Activated naive CD4-positive, alpha-beta T cell treated with anti-CD3 and anti-CD28 coated beads, Interleukin-2, amount 50 U/mL, for 24 hours (primary cell): Measurements from ENCODE around the gene TSPAN17.
A peak's percentile ranks its signal among the peaks of the same experiment; 100 is the strongest.

ENCODE experiments used
- H3K27ac Mint-ChIP-seq: one replicate; pipeline ENCODE4 v1.8.0; 2021; ENCODE audit warnings: mild to moderate bottlenecking, mixed read lengths
- H3K27me3 Mint-ChIP-seq: one replicate; pipeline ENCODE4 v1.8.0; 2021; ENCODE audit warnings: mixed read lengths
- H3K36me3 Mint-ChIP-seq: one replicate; pipeline ENCODE4 v1.8.0; 2021; ENCODE audit warnings: mixed read lengths
- H3K4me1 Mint-ChIP-seq: one replicate; pipeline ENCODE4 v1.8.0; 2021; ENCODE audit warnings: mixed read lengths
- H3K4me3 Mint-ChIP-seq: one replicate; pipeline ENCODE4 v1.8.0; 2021; ENCODE audit warnings: mild to moderate bottlenecking, mixed read lengths
- H3K9me3 Mint-ChIP-seq: one replicate; pipeline ENCODE4 v1.8.0; 2021; ENCODE audit warnings: mixed read lengths

TSPAN17 gene

GRCh38 chr5:176616511-176616910 is 30.8 kb upstream of the TSPAN17 start:
- H3K9me3 Mint-ChIP-seq, result no peaks in the 10 kb centered on the region
- H3K27ac Mint-ChIP-seq, result no peak overlapping the region
- H3K36me3 Mint-ChIP-seq, result no peaks in the 10 kb centered on the region
- H3K27me3 Mint-ChIP-seq, result peaks cover 33% of the 10 kb centered on the region
- peaks cover 9% of the 10 kb centered on the region for H3K4me1 Mint-ChIP-seq
- H3K4me3 Mint-ChIP-seq, result no peak overlapping the region

DNA sequence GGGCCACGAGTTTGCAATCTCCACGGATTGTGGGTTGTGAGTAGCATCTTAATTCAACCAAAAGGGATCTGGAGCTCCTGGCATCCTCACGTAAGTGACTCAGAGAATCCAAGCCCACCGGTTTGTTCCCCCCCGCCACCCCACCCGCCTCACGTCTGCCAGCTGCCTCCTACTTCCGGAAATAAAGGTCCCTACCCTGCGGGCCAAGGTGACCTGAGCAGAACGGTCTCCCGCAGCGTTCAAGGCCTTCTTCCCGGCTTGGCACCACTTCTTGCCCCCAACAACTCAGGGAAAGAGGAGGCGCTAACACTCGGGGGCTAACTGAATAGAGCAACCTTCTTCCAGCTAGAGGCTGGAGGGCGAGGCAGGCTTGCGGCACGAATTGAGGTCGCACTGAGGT is 28.5 kb upstream of the TSPAN17 start:
- Mint-ChIP-seq H3K27me3 (peaks cover 27% of the 10 kb centered on the region), H3K27ac (no peak overlapping the region), H3K4me1 (peaks cover 9% of the 10 kb centered on the region), H3K9me3 (no peaks in the 10 kb centered on the region), H3K36me3 (no peaks in the 10 kb centered on the region), H3K4me3 (peak overlapping the region; percentile 42)

- H3K4me3 Mint-ChIP-seq, result peak overlapping the region; percentile 42
These were observed 28.1 kb upstream of the TSPAN17 start for GRCh38 chr5:176619203-176619568.

GRCh38 chr5:176619569-176620332 is 27.5 kb upstream of the TSPAN17 start:
- Mint-ChIP-seq H3K4me1 (peaks cover 9% of the 10 kb centered on the region), H3K9me3 (no peaks in the 10 kb centered on the region), H3K27ac (no peak overlapping the region), H3K4me3 (peak overlapping the region; percentile 73), H3K36me3 (no peaks in the 10 kb centered on the region), H3K27me3 (peaks cover 26% of the 10 kb centered on the region)

More at GRCh38 chr5:176619203-176619568, 28.1 kb upstream of the TSPAN17 start:
- Mint-ChIP-seq H3K27me3 (peaks cover 26% of the 10 kb centered on the region), H3K27ac (no peak overlapping the region), H3K4me1 (peaks cover 9% of the 10 kb centered on the region), H3K36me3 (no peaks in the 10 kb centered on the region), H3K9me3 (no peaks in the 10 kb centered on the region)

DNA sequence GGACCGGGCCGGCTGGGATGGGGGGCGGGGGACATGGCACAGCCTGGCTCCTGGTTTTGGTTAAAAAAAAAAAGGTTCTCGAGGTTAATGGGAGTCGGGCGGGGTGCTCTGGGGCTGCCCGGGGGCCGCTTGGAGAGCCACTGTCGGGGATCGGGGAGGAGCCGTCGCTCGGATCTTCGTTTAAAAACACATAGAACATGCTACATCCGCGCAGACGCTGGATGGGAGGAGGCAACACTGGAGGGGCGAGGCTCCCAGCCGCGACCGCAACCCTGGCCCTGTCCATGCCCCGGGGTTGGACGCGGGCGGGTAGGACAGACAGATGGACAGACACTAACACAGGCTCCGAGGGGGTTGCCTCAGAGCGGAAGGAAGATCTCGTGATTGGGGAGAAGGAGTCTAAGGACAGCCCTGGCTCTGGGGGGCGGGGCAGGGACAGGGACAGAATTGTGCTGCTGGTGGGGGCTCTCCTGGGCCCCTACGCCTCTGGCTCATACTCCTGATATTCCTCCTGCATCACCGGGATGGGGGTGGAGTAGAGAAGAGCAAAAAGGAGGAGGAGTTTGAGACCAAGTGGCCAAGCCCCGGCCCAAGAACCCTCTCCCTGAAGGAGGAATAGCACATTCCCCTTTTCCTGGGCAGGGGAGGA is 26.8 kb upstream of the TSPAN17 start:
- H3K36me3 Mint-ChIP-seq, result no peaks in the 10 kb centered on the region
- H3K27ac Mint-ChIP-seq, result no peak overlapping the region
- peak overlapping the region; percentile 73 for H3K4me3 Mint-ChIP-seq
- H3K9me3 Mint-ChIP-seq, result no peaks in the 10 kb centered on the region
- H3K4me1 Mint-ChIP-seq, result peaks cover 9% of the 10 kb centered on the region
- peaks cover 27% of the 10 kb centered on the region for H3K27me3 Mint-ChIP-seq

- H3K27me3 Mint-ChIP-seq, result peaks cover 31% of the 10 kb centered on the region
- no peak overlapping the region for H3K27ac Mint-ChIP-seq
These were observed 25.6 kb upstream of the TSPAN17 start for GRCh38 chr5:176621661-176622079.

DNA sequence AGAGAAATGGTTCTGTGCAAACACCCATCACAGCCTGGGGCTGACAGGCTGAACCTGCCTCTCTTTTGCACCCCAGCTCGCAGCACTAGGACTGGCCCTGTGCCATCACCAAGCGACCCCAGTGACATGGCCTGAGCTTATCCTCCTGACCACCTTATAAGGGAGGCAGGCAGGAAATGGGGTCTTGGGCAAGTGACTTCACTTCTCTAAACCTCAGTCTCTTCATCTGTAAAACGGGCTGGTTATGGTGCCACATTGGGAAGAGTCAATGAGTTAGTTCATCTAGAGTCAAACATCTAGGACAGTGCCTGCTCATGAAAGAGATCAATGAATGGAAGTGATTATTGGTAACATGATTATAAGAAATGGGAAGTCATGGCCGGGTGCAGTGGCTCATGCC is 23.1 kb upstream of the TSPAN17 start:
- H3K36me3 Mint-ChIP-seq, result no peaks in the 10 kb centered on the region
- H3K4me3 Mint-ChIP-seq, result no peak overlapping the region
- no peaks in the 10 kb centered on the region for H3K9me3 Mint-ChIP-seq
- peaks cover 6% of the 10 kb centered on the region for H3K4me1 Mint-ChIP-seq
- H3K27ac Mint-ChIP-seq, result no peak overlapping the region
- peaks cover 27% of the 10 kb centered on the region for H3K27me3 Mint-ChIP-seq

More at GRCh38 chr5:176621661-176622079, 25.6 kb upstream of the TSPAN17 start:
- no peaks in the 10 kb centered on the region for H3K36me3 Mint-ChIP-seq
- H3K4me3 Mint-ChIP-seq, result no peak overlapping the region
- H3K9me3 Mint-ChIP-seq, result no peaks in the 10 kb centered on the region
- peaks cover 9% of the 10 kb centered on the region for H3K4me1 Mint-ChIP-seq

GRCh38 chr5:176624938-176625337 is 22.3 kb upstream of the TSPAN17 start:
- no peak overlapping the region for H3K27ac Mint-ChIP-seq
- no peaks in the 10 kb centered on the region for H3K9me3 Mint-ChIP-seq
- H3K27me3 Mint-ChIP-seq, result peaks cover 28% of the 10 kb centered on the region
- no peak overlapping the region for H3K4me3 Mint-ChIP-seq
- H3K36me3 Mint-ChIP-seq, result no peaks in the 10 kb centered on the region
- H3K4me1 Mint-ChIP-seq, result peaks cover 6% of the 10 kb centered on the region

DNA sequence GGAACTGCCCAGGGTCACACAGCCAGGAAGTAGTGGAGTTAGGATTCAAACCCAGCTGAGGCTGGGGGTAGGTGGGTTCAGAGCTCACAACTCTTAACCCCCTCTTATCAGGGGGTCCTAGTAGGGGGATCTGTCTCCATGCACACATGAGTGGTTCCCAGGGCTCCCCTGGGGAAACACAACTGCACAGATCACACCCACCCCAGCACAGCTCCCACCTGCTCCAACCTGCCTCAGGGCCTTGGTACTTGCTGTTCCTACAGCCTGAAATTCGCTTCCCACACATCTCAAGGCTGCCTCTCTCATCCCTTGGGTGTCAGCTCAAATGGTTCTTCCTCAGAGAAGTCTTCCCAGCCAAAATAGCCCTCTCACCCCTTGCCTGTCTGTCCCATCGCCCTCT is 21.8 kb upstream of the TSPAN17 start:
- no peak overlapping the region for H3K4me3 Mint-ChIP-seq
- H3K9me3 Mint-ChIP-seq, result no peaks in the 10 kb centered on the region
- H3K4me1 Mint-ChIP-seq, result peaks cover 2% of the 10 kb centered on the region
- H3K27ac Mint-ChIP-seq, result no peak overlapping the region
- H3K27me3 Mint-ChIP-seq, result peaks cover 24% of the 10 kb centered on the region
- no peaks in the 10 kb centered on the region for H3K36me3 Mint-ChIP-seq

DNA sequence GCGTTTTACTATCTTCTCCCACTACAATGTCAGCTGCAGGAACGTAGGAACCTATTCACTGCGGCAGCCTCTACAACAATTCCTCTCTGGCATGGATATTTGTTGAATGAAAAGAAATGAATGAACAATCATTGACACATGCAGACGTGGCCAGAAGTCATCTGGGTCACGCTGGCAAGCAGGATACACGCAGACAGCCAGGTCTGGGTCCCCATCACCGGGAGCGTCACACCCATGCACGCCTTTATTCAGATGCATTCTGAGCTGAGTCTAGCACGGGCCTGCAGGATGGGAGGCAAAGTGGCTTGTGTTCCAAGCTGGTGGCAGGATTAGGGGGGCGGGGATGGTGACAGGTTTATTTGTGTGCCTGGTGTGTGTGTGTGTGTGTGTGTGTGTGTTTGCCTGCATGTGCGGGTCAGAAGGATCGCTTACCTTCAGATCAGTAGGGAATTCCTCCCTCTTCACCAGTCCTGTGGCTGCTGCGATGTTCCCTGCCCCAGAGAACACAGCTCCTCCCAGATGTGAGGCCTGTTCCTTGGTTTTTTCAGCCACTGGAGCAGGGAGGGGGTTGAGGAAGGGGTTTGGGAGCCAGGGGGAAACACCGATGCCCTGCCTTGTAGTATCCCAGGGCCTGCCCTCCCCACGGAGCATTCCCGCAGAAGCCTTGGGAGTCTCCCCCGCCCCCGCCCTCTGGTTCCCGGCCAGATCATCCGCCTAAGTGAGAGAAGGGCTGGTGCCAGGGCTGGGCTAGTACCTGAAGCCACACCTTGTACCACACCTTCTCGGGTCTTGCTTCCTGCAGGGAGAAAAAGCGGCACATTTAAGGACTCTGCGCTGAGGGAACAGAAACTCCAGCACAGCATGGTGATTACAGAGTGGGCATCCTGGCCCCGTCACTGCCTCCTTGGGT is 21.1 kb upstream of the TSPAN17 start:
- Mint-ChIP-seq H3K27me3 (peaks cover 29% of the 10 kb centered on the region), H3K4me3 (no peak overlapping the region), H3K9me3 (no peaks in the 10 kb centered on the region), H3K36me3 (no peaks in the 10 kb centered on the region), H3K27ac (no peak overlapping the region), H3K4me1 (peaks cover 5% of the 10 kb centered on the region)

DNA sequence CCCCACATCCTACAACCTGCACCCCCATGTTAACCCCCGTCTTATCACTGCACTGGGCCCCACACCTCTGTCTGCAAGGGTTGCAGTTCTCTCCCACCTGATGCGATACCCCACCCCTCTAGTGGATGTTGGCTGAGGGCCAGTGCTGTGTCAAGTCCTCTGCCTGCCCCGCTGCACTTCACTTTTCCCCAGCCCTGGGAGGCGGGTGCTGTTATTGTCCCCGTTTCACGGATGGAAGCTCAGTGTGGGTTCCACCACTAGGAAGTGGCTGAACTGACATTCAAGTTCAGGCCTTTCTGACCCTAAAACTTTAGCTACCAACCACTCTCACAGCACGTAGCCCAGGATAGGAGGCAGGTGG is 20.4 kb upstream of the TSPAN17 start:
- Mint-ChIP-seq H3K27ac (no peak overlapping the region), H3K4me1 (peaks cover 5% of the 10 kb centered on the region), H3K27me3 (peaks cover 35% of the 10 kb centered on the region), H3K4me3 (no peak overlapping the region), H3K9me3 (no peaks in the 10 kb centered on the region), H3K36me3 (no peaks in the 10 kb centered on the region)

- Mint-ChIP-seq H3K4me1 (peaks cover 5% of the 10 kb centered on the region), H3K36me3 (no peaks in the 10 kb centered on the region), H3K4me3 (no peak overlapping the region), H3K27me3 (peaks cover 37% of the 10 kb centered on the region), H3K9me3 (no peaks in the 10 kb centered on the region), H3K27ac (no peak overlapping the region)
These were observed 19.7 kb upstream of the TSPAN17 start for GRCh38 chr5:176627582-176627981.

DNA sequence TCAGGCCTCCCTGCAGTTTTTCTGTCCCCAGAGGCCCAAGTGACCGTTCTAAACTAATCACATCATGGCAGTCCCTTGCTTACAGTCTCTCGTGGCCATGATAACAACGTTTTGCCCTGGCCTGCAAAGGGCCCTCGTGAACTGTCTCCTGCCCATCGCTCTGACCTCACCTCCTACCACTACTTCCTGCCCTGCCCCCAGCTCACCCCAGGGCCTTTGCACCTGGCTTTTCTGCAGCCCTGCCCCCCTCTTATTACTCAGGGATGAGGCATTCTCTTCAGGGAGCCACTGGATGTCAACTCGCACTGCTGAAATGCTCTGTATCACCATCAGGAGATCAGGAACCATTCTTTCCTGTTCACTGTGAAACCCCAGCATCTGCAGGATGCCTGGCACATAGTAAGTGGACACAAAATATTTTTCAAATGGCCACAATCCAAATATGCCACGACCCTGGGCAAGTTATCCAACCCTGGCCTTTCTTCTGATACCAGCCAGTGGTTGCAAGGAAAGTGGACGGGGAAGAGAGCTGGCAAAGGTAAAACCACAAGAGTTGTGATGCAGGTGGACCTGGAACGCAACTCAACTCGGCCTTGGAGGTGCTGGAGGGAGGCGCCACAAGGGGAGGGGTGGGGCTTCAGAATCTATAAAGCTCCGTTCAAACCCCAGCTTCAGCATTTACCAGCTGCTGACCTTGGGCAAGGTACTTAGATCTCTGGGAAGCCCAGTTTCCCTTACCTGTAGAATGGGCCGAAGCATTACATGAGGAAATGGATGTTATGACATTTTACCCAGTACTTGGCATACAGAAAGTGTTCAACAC is 18.7 kb upstream of the TSPAN17 start:
- Mint-ChIP-seq H3K36me3 (no peaks in the 10 kb centered on the region), H3K4me1 (peaks cover 7% of the 10 kb centered on the region), H3K27me3 (peaks cover 40% of the 10 kb centered on the region), H3K4me3 (no peak overlapping the region), H3K27ac (no peak overlapping the region), H3K9me3 (no peaks in the 10 kb centered on the region)

GRCh38 chr5:176629317-176629852 is 17.9 kb upstream of the TSPAN17 start:
- Mint-ChIP-seq H3K9me3 (no peaks in the 10 kb centered on the region), H3K4me1 (peaks cover 11% of the 10 kb centered on the region), H3K4me3 (peak overlapping the region; percentile 31), H3K27me3 (peaks cover 45% of the 10 kb centered on the region), H3K36me3 (no peaks in the 10 kb centered on the region), H3K27ac (no peak overlapping the region)
